ENCODE measurements around the gene SIRT3. TPM values are rescaled to one million over a fixed set of nuclear protein-coding genes. Genes with fewer than 3 reads are reported as not detected.
A peak's percentile ranks its signal among the peaks of the same experiment; 100 is the strongest.

Gene SIRT3
- polyA plus RNA-seq, 1 experiment: 22.2 TPM

DNA sequence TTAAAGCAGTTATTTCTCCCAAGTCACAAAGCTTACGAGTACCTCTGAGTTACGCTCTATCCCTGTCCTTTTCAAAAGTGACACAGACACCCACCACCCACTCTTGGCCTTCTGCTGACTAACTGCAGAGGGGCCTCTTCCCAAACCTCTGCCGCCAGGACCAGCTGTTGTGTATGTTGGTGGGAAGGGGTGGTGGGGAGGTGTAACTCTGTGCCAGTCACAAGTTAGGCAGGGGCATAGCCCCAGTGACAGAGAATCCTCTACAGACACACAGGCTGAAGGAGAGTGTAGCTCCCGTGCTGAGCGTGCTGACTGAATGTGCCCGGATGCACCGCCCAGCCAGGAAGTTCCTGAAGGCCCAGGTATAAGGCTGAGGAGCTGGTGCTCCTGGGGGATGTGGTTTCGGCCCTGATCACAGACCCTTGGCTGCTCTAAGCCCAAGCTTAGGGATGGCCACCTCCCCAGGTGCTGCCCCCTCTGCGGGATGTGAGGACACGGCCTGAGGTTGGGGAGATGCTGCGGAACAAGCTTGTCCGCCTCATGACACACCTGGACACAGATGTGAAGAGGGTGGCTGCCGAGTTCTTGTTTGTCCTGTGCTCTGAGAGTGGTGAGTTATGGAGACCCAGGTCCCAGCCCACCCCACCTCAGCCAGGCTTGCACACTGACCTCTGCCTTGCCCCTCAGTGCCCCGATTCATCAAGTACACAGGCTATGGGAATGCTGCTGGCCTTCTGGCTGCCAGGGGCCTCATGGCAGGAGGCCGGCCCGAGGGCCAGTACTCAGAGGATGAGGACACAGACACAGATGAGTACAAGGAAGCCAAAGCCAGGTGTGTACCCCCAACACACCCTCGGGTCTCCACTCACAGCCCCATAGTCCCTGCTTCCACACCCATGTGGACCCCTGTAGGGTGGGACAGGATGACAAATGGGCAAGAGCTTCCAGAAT is 23.7 kb downstream of the SIRT3 start:
- Histone ChIP-seq H3K36me3 (ENCODE audit: control insufficient read depth, insufficient read depth, low read length) (peaks cover 52% of the 10 kb centered on the region), H3K27me3 (ENCODE audit: control insufficient read depth, insufficient read depth, low read length) (no peaks in the 10 kb centered on the region), H3K4me3 (ENCODE audit: low read depth, low read length) (no peak overlapping the region)
- ChIA-PET CTCF (interaction anchor here (0.9 to 1.3 kb wide), 2 partner anchors 15 to 38 kb away, joined by 3 read pairs; no protein-coding TSS in a partner anchor), POLR2A (no interaction called here)
- TF ChIP-seq, protein P1, sequence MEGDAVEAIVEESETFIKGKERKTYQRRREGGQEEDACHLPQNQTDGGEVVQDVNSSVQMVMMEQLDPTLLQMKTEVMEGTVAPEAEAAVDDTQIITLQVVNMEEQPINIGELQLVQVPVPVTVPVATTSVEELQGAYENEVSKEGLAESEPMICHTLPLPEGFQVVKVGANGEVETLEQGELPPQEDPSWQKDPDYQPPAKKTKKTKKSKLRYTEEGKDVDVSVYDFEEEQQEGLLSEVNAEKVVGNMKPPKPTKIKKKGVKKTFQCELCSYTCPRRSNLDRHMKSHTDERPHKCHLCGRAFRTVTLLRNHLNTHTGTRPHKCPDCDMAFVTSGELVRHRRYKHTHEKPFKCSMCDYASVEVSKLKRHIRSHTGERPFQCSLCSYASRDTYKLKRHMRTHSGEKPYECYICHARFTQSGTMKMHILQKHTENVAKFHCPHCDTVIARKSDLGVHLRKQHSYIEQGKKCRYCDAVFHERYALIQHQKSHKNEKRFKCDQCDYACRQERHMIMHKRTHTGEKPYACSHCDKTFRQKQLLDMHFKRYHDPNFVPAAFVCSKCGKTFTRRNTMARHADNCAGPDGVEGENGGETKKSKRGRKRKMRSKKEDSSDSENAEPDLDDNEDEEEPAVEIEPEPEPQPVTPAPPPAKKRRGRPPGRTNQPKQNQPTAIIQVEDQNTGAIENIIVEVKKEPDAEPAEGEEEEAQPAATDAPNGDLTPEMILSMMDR (IDR thresholded peaks at IDR 0.05; ENCODE audit: insufficient read depth, low read depth, low read length): no peak
- DNase-seq (ENCODE audit: low read depth): no peak

DNA sequence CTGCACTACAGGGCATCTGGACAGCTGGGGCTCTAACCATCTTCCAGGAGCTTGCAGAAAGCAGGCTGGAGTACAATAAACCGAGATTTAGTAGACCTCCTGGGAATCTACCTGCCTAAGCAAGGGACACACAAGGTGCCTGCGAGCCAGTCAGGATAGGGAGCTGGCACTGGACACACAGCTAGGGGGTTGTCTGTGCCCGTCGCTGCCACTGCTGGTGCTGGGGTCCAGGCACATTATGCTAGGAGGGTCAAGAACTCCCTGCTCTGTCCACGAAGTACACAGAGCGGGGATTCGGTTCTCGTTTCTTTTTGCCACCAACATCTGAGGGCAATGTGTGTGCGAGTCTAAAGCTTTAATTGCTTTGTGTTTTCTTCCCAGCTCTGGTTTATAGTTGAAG is 24.4 kb downstream of the SIRT3 start:
- TF ChIP-seq, protein P1 (IDR thresholded peaks at IDR 0.05; ENCODE audit: insufficient read depth, low read depth, low read length): no peak
- CTCF ChIA-PET: interaction anchor here (1.3 kb wide), 1 partner anchor 16 kb away, joined by 3 read pairs; no protein-coding TSS in a partner anchor
- Histone ChIP-seq H3K27me3 (ENCODE audit: control insufficient read depth, insufficient read depth, low read length) (no peaks in the 10 kb centered on the region), H3K4me3 (ENCODE audit: low read depth, low read length) (no peak overlapping the region), H3K36me3 (ENCODE audit: control insufficient read depth, insufficient read depth, low read length) (peaks cover 52% of the 10 kb centered on the region)
- POLR2A ChIA-PET: no interaction called here
- DNase-seq (ENCODE audit: low read depth): no peak

DNA sequence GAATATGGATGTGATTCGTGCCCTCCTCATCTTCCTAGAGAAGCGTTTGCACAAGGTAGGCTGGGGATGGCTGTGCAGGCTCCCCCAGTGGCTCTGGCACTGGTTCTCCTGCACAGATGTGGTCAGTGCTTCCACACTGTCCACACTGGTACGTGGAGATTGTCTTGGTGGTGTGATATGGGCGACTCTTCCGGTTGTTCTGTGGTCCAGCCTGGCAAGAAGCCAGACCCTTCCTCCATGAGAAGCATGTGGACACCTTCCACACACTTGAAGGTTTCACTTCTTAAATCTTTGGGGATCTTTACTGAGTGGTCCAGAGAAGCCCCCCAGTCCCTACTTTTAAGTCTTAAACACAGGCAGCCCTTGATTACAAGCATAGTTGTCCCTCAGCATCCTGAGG is 24.8 kb downstream of the SIRT3 start:
- POLR2A ChIA-PET: no interaction called here
- no peak for DNase-seq (ENCODE audit: low read depth)
- CTCF ChIA-PET: interaction anchor here (1.3 kb wide), 1 partner anchor 16 kb away, joined by 3 read pairs; no protein-coding TSS in a partner anchor

DNA sequence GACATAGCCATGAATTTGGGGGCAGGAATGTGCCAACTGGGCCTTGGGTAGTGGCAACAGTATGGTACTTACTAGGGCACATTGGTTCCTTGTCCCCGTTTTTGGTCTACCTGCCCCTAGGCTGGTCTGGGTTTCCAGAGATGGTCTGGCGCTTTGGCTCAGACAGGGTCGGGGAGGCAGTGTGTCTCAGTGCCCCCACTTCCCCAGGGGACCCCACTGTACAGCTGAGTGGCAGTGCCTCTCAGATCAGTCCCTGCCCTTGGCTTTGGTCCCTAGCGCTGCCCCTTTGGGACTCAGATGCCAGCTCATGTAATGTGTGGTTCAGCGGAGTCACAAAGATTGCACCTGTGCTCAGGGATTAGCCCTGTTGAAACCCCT is 25.4 kb downstream of the SIRT3 start:
- ChIA-PET CTCF (no interaction called here), POLR2A (no interaction called here)
- TF ChIP-seq, protein P1 (IDR thresholded peaks at IDR 0.05; ENCODE audit: insufficient read depth, low read depth, low read length): no peak
- peaks cover 49% of the 10 kb centered on the region for H3K36me3 ChIP-seq (ENCODE audit: control insufficient read depth, insufficient read depth, low read length)
- no peak overlapping the region for H3K4me3 ChIP-seq (ENCODE audit: low read depth, low read length)
- H3K27me3 ChIP-seq (ENCODE audit: control insufficient read depth, insufficient read depth, low read length): no peaks in the 10 kb centered on the region
- DNase-seq (ENCODE audit: low read depth): no peak

More for the DNA sequence above, 24.8 kb downstream of the SIRT3 start:
- TF ChIP-seq, protein P1 (IDR thresholded peaks at IDR 0.05; ENCODE audit: insufficient read depth, low read depth, low read length): no peak
- no peaks in the 10 kb centered on the region for H3K27me3 ChIP-seq (ENCODE audit: control insufficient read depth, insufficient read depth, low read length)
- peaks cover 52% of the 10 kb centered on the region for H3K36me3 ChIP-seq (ENCODE audit: control insufficient read depth, insufficient read depth, low read length)
- H3K4me3 ChIP-seq (ENCODE audit: low read depth, low read length): no peak overlapping the region

DNA sequence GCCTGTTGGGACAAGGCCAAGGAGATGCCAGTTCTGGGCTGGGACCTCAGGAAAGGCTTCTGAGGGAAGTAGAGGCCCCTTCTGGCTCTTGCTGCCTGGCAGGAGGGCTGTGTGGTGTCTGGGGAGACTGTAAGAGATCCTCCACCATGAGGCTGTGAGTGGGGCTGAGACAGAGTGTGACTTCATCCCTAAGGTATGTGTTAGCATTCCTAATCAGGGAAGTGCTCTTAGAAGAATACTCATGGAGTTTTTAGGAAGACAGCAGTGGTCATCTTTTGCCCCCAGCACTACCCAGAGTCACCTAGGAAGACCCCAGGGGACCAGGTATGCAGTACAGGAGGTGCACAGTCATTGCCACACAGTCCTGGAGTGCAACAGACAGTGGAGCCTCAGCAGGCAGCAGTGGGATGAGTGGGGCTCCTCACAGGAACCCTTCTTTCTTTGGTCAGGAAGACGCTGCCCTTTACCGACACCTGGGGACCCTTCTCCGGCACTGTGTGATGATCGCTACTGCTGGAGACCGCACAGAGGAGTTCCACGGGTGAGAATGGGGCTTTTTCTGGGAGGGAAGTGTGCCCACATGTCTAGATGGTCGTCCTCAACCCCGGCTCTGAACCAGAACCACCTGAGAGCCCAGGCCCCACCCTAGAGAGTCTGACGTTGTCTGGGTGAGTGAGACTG is 25.9 kb downstream of the SIRT3 start:
- Histone ChIP-seq H3K27me3 (ENCODE audit: control insufficient read depth, insufficient read depth, low read length) (no peaks in the 10 kb centered on the region), H3K4me3 (ENCODE audit: low read depth, low read length) (peak overlapping the region; percentile 96), H3K36me3 (ENCODE audit: control insufficient read depth, insufficient read depth, low read length) (peaks cover 50% of the 10 kb centered on the region)
- ChIA-PET POLR2A (no interaction called here), CTCF (interaction anchor here (1.3 kb wide), 1 partner anchor 238 kb away, joined by 3 read pairs; no protein-coding TSS in a partner anchor)
- TF ChIP-seq, protein P1 (IDR thresholded peaks at IDR 0.05; ENCODE audit: insufficient read depth, low read depth, low read length): no peak
- DNase-seq (ENCODE audit: low read depth): peak; percentile 57
